NCI-H82 (cell line): ENCODE measurements around the gene ALKBH5.

ENCODE experiments used
- DNase-seq: peaks from one replicate; lab custom pipeline; 2025; lab: John Stamatoyannopoulos, UW

ALKBH5 gene

GRCh38 chr17:18224053-18224386, 40.4 kb downstream of the ALKBH5 start:
- no peak for DNase-seq

- peak; percentile 66 for DNase-seq
Measured at GRCh38 chr17:18224387-18225120, 40.9 kb downstream of the ALKBH5 start.

- peak; percentile 99 for DNase-seq
Measured at GRCh38 chr17:18225121-18225641, 41.6 kb downstream of the ALKBH5 start, which contains the start of gene LLGL1. TSS of gene LLGL1 (plus strand) at chr17:18225635. CDS start at chr17:18225683, 48 bp downstream.

- DNase-seq: peak; percentile 66
Measured at GRCh38 chr17:18225642-18226283, 42.1 kb downstream of the ALKBH5 start.

- DNase-seq: peak; percentile 52
Measured at GRCh38 chr17:18226284-18226945, 42.8 kb downstream of the ALKBH5 start.

GRCh38 chr17:18227635-18228034, 44.0 kb downstream of the ALKBH5 start:
- DNase-seq: no peak

- DNase-seq: no peak
Measured at GRCh38 chr17:18228176-18228682, 44.6 kb downstream of the ALKBH5 start.

GRCh38 chr17:18229254-18229653, 45.6 kb downstream of the ALKBH5 start:
- no peak for DNase-seq

- DNase-seq: no peak
Measured at GRCh38 chr17:18229771-18230170, 46.1 kb downstream of the ALKBH5 start.

- DNase-seq: no peak
Measured at GRCh38 chr17:18230288-18231141, 46.9 kb downstream of the ALKBH5 start.

- DNase-seq: no peak
Measured at GRCh38 chr17:18231164-18231563, 47.5 kb downstream of the ALKBH5 start.

GRCh38 chr17:18233803-18234518, 50.3 kb downstream of the ALKBH5 start:
- no peak for DNase-seq

GRCh38 chr17:18234853-18235380, 51.3 kb downstream of the ALKBH5 start:
- no peak for DNase-seq

- no peak for DNase-seq
Measured at GRCh38 chr17:18235743-18236256, 52.2 kb downstream of the ALKBH5 start.

- DNase-seq: no peak
Measured at GRCh38 chr17:18236494-18236893, 52.9 kb downstream of the ALKBH5 start.

GRCh38 chr17:18237461-18237860, 53.8 kb downstream of the ALKBH5 start:
- DNase-seq: no peak

- no peak for DNase-seq
Measured at GRCh38 chr17:18238299-18238698, 54.7 kb downstream of the ALKBH5 start.

- no peak for DNase-seq
Measured at GRCh38 chr17:18240449-18240848, 56.8 kb downstream of the ALKBH5 start.

GRCh38 chr17:18241229-18241871, 57.7 kb downstream of the ALKBH5 start:
- DNase-seq: no peak
